Measurements from ENCODE around the gene PCSK5. TPM values are rescaled to one million over a fixed set of nuclear protein-coding genes. Genes with fewer than 3 reads are reported as not detected.

The PCSK5 gene
- total RNA-seq, 1 experiment from 2014 or later: 7.5 TPM

GRCh38 chr9:76018235-76018634 lies 127.8 kb downstream of the PCSK5 start:
- TF ChIP-seq CTCF (conservative IDR thresholded peaks at IDR 0.05): no peak
- no peaks in the 10 kb centered on the region for H3K79me2 ChIP-seq (ENCODE audit: insufficient read depth, low read length)
- no peak overlapping the region for H4K5ac ChIP-seq (ENCODE audit: insufficient read length, low read depth, low read length)
- Mint-ChIP-seq H3K9me3 (no peaks in the 10 kb centered on the region), H3K36me3 (ENCODE audit: insufficient read depth in 1 of 3, low read depth in 3 of 3) (no peaks in the 10 kb centered on the region), H3K4me3 (no peak overlapping the region), H3K27me3 (ENCODE audit: low read depth) (no peaks in the 10 kb centered on the region), H3K4me1 (peaks cover 27 to 36% of the 10 kb centered on the region in 2 experiments), H3K27ac (no peak overlapping the region)
- H3K79me1 ChIP-seq (ENCODE audit: insufficient read depth, low read depth, low read length, poor library complexity, severe bottlenecking): no peaks in the 10 kb centered on the region
- no peak overlapping the region for H2BK12ac ChIP-seq (ENCODE audit: insufficient read length, low read depth, low read length)
- H4K91ac ChIP-seq (ENCODE audit: insufficient read length, low read depth, low read length): no peak overlapping the region
- H3K23me2 ChIP-seq (ENCODE audit: insufficient read length, low read depth, low read length, poor library complexity, severe bottlenecking): no peaks in the 10 kb centered on the region
- no CpG with 5 or more reads among the region's 12 CpGs for WGBS (ENCODE audit: extremely low coverage, insufficient read length, low lambda C conversion rate)
- no peak overlapping the region for H2BK120ac ChIP-seq (ENCODE audit: low read depth, low read length, poor library complexity, severe bottlenecking)
- no peak overlapping the region for H3K4ac ChIP-seq (ENCODE audit: low read depth, low read length)
- DNase-seq: no peak
- H3K9ac ChIP-seq (ENCODE audit: extremely low read depth, insufficient read length, low read length): no peak overlapping the region
- H4K8ac ChIP-seq (replicated peaks; ENCODE audit: insufficient read length, low read depth, low read length): no peak overlapping the region
- H2BK15ac ChIP-seq (ENCODE audit: low read depth, low read length): no peak overlapping the region
- H2AFZ ChIP-seq (ENCODE audit: low read length): no peak overlapping the region
- H2BK20ac ChIP-seq (ENCODE audit: low read depth, low read length, poor library complexity, severe bottlenecking): no peak overlapping the region
- no peak overlapping the region for H3T11ph ChIP-seq (ENCODE audit: low read length)
- H3K23ac ChIP-seq (ENCODE audit: insufficient read length, low read depth, low read length): no peak overlapping the region
- no peak overlapping the region for H3K18ac ChIP-seq (ENCODE audit: insufficient read length, low read depth, low read length)
- no peak overlapping the region for H3K4me2 ChIP-seq (ENCODE audit: insufficient read depth, insufficient read length, low read length)
- no peaks in the 10 kb centered on the region for H3K27me3 ChIP-seq (ENCODE audit: insufficient read depth, low read length)
- H3K14ac ChIP-seq (ENCODE audit: insufficient read depth, low read length): no peak overlapping the region
- no peaks in the 10 kb centered on the region for H3K9me3 ChIP-seq (ENCODE audit: control insufficient read depth, low read depth, low read length)
- H2AK5ac ChIP-seq (ENCODE audit: insufficient read length, low read length): no peak overlapping the region
- H3K56ac ChIP-seq (ENCODE audit: insufficient read length, low read depth, low read length): no peak overlapping the region
- H3K27ac ChIP-seq (ENCODE audit: insufficient read length, low read depth, low read length): no peak overlapping the region
- H4K20me1 ChIP-seq (ENCODE audit: control insufficient read depth, insufficient read depth, insufficient read length): no peaks in the 10 kb centered on the region
- no peak overlapping the region for H2BK5ac ChIP-seq (ENCODE audit: insufficient read length, low read length)
- peaks cover 13% of the 10 kb centered on the region; the same call in 1 of the 2 replicates for H3K4me1 ChIP-seq (ENCODE audit: insufficient read depth, low read length)

All from H9 (cell line).